ENCODE data around the gene E2F1. TPM values are rescaled to one million over a fixed set of nuclear protein-coding genes. Genes with fewer than 3 reads are reported as not detected.
A peak's percentile ranks its signal among the peaks of the same experiment; 100 is the strongest.

The E2F1 gene
- total RNA-seq, 2 experiments from 2014 or later, result 128 to 148 TPM

- ChIA-PET POLR2A (interaction anchor here (0.5 to 1.0 kb wide), 3 partner anchors 94 to 1027 kb away, joined by 3 read pairs; no protein-coding TSS in a partner anchor), CTCF (ENCODE audit: unreplicated experiment) (interaction anchor here (1.5 to 2.9 kb wide), 2 partner anchors 14 to 50 kb away, joined by 4 to 16 read pairs; partner anchors contain the start of genes ACTL10 and ZNF341)
- no TSS peak for BruUV-seq (replicated peaks)
- Histone ChIP-seq H4K20me1 (ENCODE audit: insufficient read depth, low read length) (peaks cover 27% of the 10 kb centered on the region), H3K79me2 (ENCODE audit: insufficient read depth, low read depth, low read length) (peaks cover 66% of the 10 kb centered on the region), H3K4me1 (ENCODE audit: insufficient read depth, low read length, poor library complexity, severe bottlenecking) (peaks cover 62% of the 10 kb centered on the region), H3K4me3 (ENCODE audit: low read depth, low read length, poor library complexity, severe bottlenecking) (peak overlapping the region; percentile 48), H3K9me2 (ENCODE audit: insufficient read depth, low read length) (no peaks in the 10 kb centered on the region), H3K4me2 (ENCODE audit: low read length) (peak overlapping the region; percentile 97), H2AFZ (ENCODE audit: low read length) (no peak overlapping the region), H3K36me3 (ENCODE audit: insufficient read depth, low read length) (peaks cover 86% of the 10 kb centered on the region), H3K9me3 (ENCODE audit: low read length) (no peaks in the 10 kb centered on the region), H3K27ac (ENCODE audit: low read depth, low read length, poor library complexity, severe bottlenecking) (peak overlapping the region; percentile 78)
- no peak for DNase-seq (ENCODE audit: low spot score)
- TF ChIP-seq CTCF (conservative IDR thresholded peaks at IDR 0.05; ENCODE audit: low read length) (no peak), EZH2phosphoT487 (IDR thresholded peaks at IDR 0.05; ENCODE audit: borderline replicate concordance, low read depth, low read length) (no peak)
- intact Hi-C loops (cut with micrococcal nuclease; ENCODE audit: unreplicated experiment), result loop anchor here (10.0 kb wide), 1 partner anchor 1934 kb away; the partner anchor contains the start of gene SPAG4
These were observed 4.9 kb downstream of the E2F1 start for GRCh38 chr20:33681288-33681687.

- peaks cover 66% of the 10 kb centered on the region for H3K79me2 ChIP-seq (ENCODE audit: insufficient read depth, low read depth, low read length)
- no peak overlapping the region for H2AFZ ChIP-seq (ENCODE audit: low read length)
- no peaks in the 10 kb centered on the region for H3K9me2 ChIP-seq (ENCODE audit: insufficient read depth, low read length)
- ChIA-PET POLR2A (interaction anchor here (0.5 to 1.0 kb wide), 3 partner anchors 95 to 1027 kb away, joined by 3 read pairs; no protein-coding TSS in a partner anchor), CTCF (ENCODE audit: unreplicated experiment) (interaction anchor here (1.5 to 2.9 kb wide), 2 partner anchors 13 to 51 kb away, joined by 4 to 16 read pairs; partner anchors contain the start of genes ACTL10 and ZNF341)
- peak overlapping the region; percentile 78 for H3K27ac ChIP-seq (ENCODE audit: low read depth, low read length, poor library complexity, severe bottlenecking)
- peaks cover 27% of the 10 kb centered on the region for H4K20me1 ChIP-seq (ENCODE audit: insufficient read depth, low read length)
- no TSS peak for BruUV-seq (replicated peaks)
- no peaks in the 10 kb centered on the region for H3K9me3 ChIP-seq (ENCODE audit: low read length)
- H3K4me3 ChIP-seq (ENCODE audit: low read depth, low read length, poor library complexity, severe bottlenecking), result peak overlapping the region; percentile 48
- intact Hi-C loops (cut with micrococcal nuclease; ENCODE audit: unreplicated experiment), result loop anchor here (10.0 kb wide), 1 partner anchor 1934 kb away; the partner anchor contains the start of gene SPAG4
- no peak for DNase-seq (ENCODE audit: low spot score)
- H3K4me2 ChIP-seq (ENCODE audit: low read length), result peak overlapping the region; percentile 97
- H3K4me1 ChIP-seq (ENCODE audit: insufficient read depth, low read length, poor library complexity, severe bottlenecking), result peaks cover 63% of the 10 kb centered on the region
- H3K36me3 ChIP-seq (ENCODE audit: insufficient read depth, low read length), result peaks cover 92% of the 10 kb centered on the region
- no peak for TF ChIP-seq EZH2phosphoT487 (IDR thresholded peaks at IDR 0.05; ENCODE audit: borderline replicate concordance, low read depth, low read length)
- TF ChIP-seq CTCF (conservative IDR thresholded peaks at IDR 0.05; ENCODE audit: low read length), result no peak
These were observed 5.5 kb downstream of the E2F1 start for GRCh38 chr20:33680686-33681085.

Measured in OCI-LY7 (cell line).